A673 (cell line): ENCODE data around the gene TMEM39A. TPM values are rescaled to one million over a fixed set of nuclear protein-coding genes. Genes with fewer than 3 reads are reported as not detected.

Source experiments
- BruUV-seq: library from RNA; stranded (reverse); fragments of 400-500 nt; replicated peaks from 2 replicates; lab custom pipeline; 2021; lab: Mats Ljungman, UMichigan
- CTCF ChIA-PET: fragments of 300-600 bp; sonication (Branson Sonifier 250); formaldehyde crosslinking; loops from one replicate; lab custom pipeline; 2022; ENCODE audit warnings: antibody characterized with exemption; lab: Charles Lee
- POLR2A ChIA-PET: fragments of 300-600 bp; sonication (Branson Sonifier 250); formaldehyde crosslinking; loops from one replicate; lab custom pipeline; 2022; ENCODE audit warnings: antibody characterized with exemption; ENCODE audit not compliant: low non-redundant PET; lab: Charles Lee
- DNase-seq: peaks from one replicate; pipeline ENCODE4 v3.0.0-alpha.2; 2015; ENCODE audit warnings: low spot score
- H3K27ac ChIP-seq: fragments of 200-600 bp; sonication (generic); 2 replicates; pipeline ENCODE4 v1.5.1; 2016; ENCODE audit warnings: mixed run types, low read depth, mild to moderate bottlenecking, mixed read lengths, antibody characterized with exemption, low read length; ENCODE audit not compliant: poor library complexity, severe bottlenecking
- H3K27me3 ChIP-seq: fragments of 200-600 bp; sonication (generic); replicated peaks from 2 replicates; pipeline ENCODE4 v1.6.1; 2017; ENCODE audit warnings: mixed run types, low read depth, mild to moderate bottlenecking, mixed read lengths, antibody characterized with exemption, low read length; ENCODE audit not compliant: insufficient read depth, poor library complexity
- H3K36me3 ChIP-seq: fragments of 200-600 bp; sonication (generic); 2 replicates; pipeline ENCODE4 v1.6.1; 2016; ENCODE audit warnings: mixed run types, mild to moderate bottlenecking, mixed read lengths, antibody characterized with exemption, low read length; ENCODE audit not compliant: insufficient read depth, poor library complexity, severe bottlenecking
- H3K4me1 ChIP-seq: fragments of 200-600 bp; sonication (generic); 2 replicates; pipeline ENCODE4 v1.6.1; 2017; ENCODE audit warnings: mixed run types, mild to moderate bottlenecking, mixed read lengths, antibody characterized with exemption, low read length; ENCODE audit not compliant: insufficient read depth, poor library complexity, severe bottlenecking
- H3K4me3 ChIP-seq: fragments of 200-600 bp; sonication (generic); 2 replicates; pipeline ENCODE4 v1.5.1; 2016; ENCODE audit warnings: low read depth, mixed run types, mild to moderate bottlenecking, mixed read lengths, low read length; ENCODE audit not compliant: poor library complexity, severe bottlenecking
- H3K9me3 ChIP-seq: fragments of 200-600 bp; sonication (generic); 2 replicates; pipeline ENCODE4 v1.6.1; 2016; ENCODE audit warnings: mixed run types, low read depth, mild to moderate bottlenecking, mixed read lengths, antibody characterized with exemption, low read length; ENCODE audit not compliant: poor library complexity, severe bottlenecking
- CTCF ChIP-seq: fragments of 300-800, 200-600 bp; sonication (generic); conservative IDR thresholded peaks from 2 replicates; pipeline ENCODE4 v1.5.1; 2017; ENCODE audit warnings: low read depth, mild to moderate bottlenecking, antibody characterized with exemption, low read length, moderate library complexity, mixed read lengths
- EZH2 ChIP-seq: fragments of 200-600 bp; sonication (generic); IDR thresholded peaks from 2 replicates; pipeline ENCODE4 v1.6.1; 2017; ENCODE audit warnings: borderline replicate concordance, low read depth, mild to moderate bottlenecking, mixed read lengths, antibody characterized with exemption, low read length; ENCODE audit not compliant: poor library complexity, severe bottlenecking
- intact Hi-C: fragments of 100-400 bp; cut with micrococcal nuclease; formaldehyde crosslinking; loops from one replicate; pipeline ENCODE4 v1.10.0; 2022; ENCODE audit not compliant: unreplicated experiment
- total RNA-seq: library from RNA; stranded (reverse); gene quantifications from 2 replicates; pipeline ENCODE4 v1.2.3, GENCODE V29; 2021

TMEM39A gene
- total RNA-seq, 1 experiment from 2014 or later: 37.0 TPM

- no TSS peak for BruUV-seq
- Histone ChIP-seq H3K27me3 (no peaks in the 10 kb centered on the region), H3K27ac (no peak overlapping the region), H3K9me3 (no peaks in the 10 kb centered on the region), H3K4me3 (peak overlapping the region; percentile 92), H3K36me3 (peaks cover 9% of the 10 kb centered on the region), H3K4me1 (peaks cover 11% of the 10 kb centered on the region)
- intact Hi-C loops: no loop called here
- no peak for TF ChIP-seq CTCF
- no peak for TF ChIP-seq EZH2
- ChIA-PET CTCF (no interaction called here), POLR2A (no interaction called here)
- no peak for DNase-seq
These were observed 36.9 kb upstream of the TMEM39A start for GRCh38 chr3:119500265-119500664.

- peak; percentile 98 for DNase-seq
- POLR2A ChIA-PET: no interaction called here
- Histone ChIP-seq H3K9me3 (no peaks in the 10 kb centered on the region), H3K4me1 (peaks cover 11% of the 10 kb centered on the region), H3K27me3 (no peaks in the 10 kb centered on the region), H3K4me3 (peak within 1 kb of the TSS; percentile 92), H3K36me3 (no peaks in the 10 kb centered on the region), H3K27ac (peak within 1 kb of the TSS; percentile 95)
- CTCF ChIA-PET: no interaction called here
- TSS peak; percentile 73 for BruUV-seq
- intact Hi-C loops: no loop called here
- TF ChIP-seq EZH2 (no peak), CTCF (no peak)
These were observed 35.0 kb upstream of the TMEM39A start, which contains the start of gene TIMMDC1 for GRCh38 chr3:119498186-119499011. TIMMDC1 (plus strand) TSS chr3:119498547; CDS start chr3:119498734, 187 bp downstream.

GRCh38 chr3:119497820-119498185 is 34.4 kb upstream of the TMEM39A start:
- peak overlapping the region; percentile 95 for H3K27ac ChIP-seq
- no peaks in the 10 kb centered on the region for H3K27me3 ChIP-seq
- TSS peak; percentile 96 for BruUV-seq
- TF ChIP-seq CTCF: no peak
- no peak for TF ChIP-seq EZH2
- POLR2A ChIA-PET: no interaction called here
- peak; percentile 5 for DNase-seq
- CTCF ChIA-PET: no interaction called here
- intact Hi-C loops: no loop called here
- peaks cover 11% of the 10 kb centered on the region for H3K4me1 ChIP-seq
- H3K9me3 ChIP-seq: no peaks in the 10 kb centered on the region
- peak overlapping the region; percentile 92 for H3K4me3 ChIP-seq
- no peaks in the 10 kb centered on the region for H3K36me3 ChIP-seq
